ENCODE measurements around the gene C9orf50. TPM values are rescaled to one million over a fixed set of nuclear protein-coding genes. Genes with fewer than 3 reads are reported as not detected.

The C9orf50 gene
- total RNA-seq, 1 experiment from 2014 or later, result not detected

DNA sequence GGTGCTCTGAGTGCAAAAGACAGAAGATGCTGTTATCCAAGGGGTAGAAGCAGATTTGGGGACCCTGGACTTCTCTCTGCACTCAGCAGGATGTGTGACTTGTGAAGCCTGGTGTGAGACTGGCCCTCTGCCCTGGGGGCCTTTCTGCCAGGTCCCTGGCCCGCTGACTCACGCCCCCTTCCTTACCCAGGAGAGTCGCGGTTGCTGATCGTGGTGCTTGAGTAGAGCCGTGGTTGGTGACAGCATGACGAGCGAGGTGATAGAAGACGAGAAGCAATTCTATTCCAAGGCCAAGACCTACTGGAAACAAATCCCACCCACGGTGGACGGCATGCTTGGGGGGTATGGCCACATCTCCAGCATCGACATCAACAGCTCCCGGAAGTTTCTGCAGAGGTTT is 11.6 kb upstream of the C9orf50 start:
- Histone ChIP-seq H4K20me1 (ENCODE audit: insufficient read depth) (peaks cover 85% of the 10 kb centered on the region), H3K4me2 (no peak overlapping the region), H2AFZ (no peak overlapping the region), H3F3A (ENCODE audit: insufficient read depth, low read depth) (peaks cover 40% of the 10 kb centered on the region), H3K27ac (no peak overlapping the region), H3K79me2 (ENCODE audit: low read depth) (peaks cover 59% of the 10 kb centered on the region), H3K9me2 (ENCODE audit: insufficient read depth) (no peaks in the 10 kb centered on the region), H3K4me1 (replicated peaks; ENCODE audit: insufficient read depth) (peaks cover 15% of the 10 kb centered on the region), H3K27me3 (ENCODE audit: insufficient read depth, low read depth) (no peaks in the 10 kb centered on the region), H3K36me3 (ENCODE audit: low read depth) (no peaks in the 10 kb centered on the region; the same call in 1 of the 2 replicates), H3K9me3 (ENCODE audit: insufficient read depth, low read depth) (no peaks in the 10 kb centered on the region), H3K4me3 (no peak overlapping the region)
- ChIA-PET POLR2A (ENCODE audit: unreplicated experiment) (no interaction called here), CTCF (no interaction called here)
- no peak for DNase-seq
- intact Hi-C loops (cut with micrococcal nuclease; ENCODE audit: unreplicated experiment), result no loop called here
- TF ChIP-seq EZH2 (IDR thresholded peaks at IDR 0.05; ENCODE audit: low read depth), result no peak
- TF ChIP-seq, protein P1, sequence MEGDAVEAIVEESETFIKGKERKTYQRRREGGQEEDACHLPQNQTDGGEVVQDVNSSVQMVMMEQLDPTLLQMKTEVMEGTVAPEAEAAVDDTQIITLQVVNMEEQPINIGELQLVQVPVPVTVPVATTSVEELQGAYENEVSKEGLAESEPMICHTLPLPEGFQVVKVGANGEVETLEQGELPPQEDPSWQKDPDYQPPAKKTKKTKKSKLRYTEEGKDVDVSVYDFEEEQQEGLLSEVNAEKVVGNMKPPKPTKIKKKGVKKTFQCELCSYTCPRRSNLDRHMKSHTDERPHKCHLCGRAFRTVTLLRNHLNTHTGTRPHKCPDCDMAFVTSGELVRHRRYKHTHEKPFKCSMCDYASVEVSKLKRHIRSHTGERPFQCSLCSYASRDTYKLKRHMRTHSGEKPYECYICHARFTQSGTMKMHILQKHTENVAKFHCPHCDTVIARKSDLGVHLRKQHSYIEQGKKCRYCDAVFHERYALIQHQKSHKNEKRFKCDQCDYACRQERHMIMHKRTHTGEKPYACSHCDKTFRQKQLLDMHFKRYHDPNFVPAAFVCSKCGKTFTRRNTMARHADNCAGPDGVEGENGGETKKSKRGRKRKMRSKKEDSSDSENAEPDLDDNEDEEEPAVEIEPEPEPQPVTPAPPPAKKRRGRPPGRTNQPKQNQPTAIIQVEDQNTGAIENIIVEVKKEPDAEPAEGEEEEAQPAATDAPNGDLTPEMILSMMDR (conservative IDR thresholded peaks at IDR 0.05), result no peak
- no TSS peak for BruUV-seq (replicated peaks)

DNA sequence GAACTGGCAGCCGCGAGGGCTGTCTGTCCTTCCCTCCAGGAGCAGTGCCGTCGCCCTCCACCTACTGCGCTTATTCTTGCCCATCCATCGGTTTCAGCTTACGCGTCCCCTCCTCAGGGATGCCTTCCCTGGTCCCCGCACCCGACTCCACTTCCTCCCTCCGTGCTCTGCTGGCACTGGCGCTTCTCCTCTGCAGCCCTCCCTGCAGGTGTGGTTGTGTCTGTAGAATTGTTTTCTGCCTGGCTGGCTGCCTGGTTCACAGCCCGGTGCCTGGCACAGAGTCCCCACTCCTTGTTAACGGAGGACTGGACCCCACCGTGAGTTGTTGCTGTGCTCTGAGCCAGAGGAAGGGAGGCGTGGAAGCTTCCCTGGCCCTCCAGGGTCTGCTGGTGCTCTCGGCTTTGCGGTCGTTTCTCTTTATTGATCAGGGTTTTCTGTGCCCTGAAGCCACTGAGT is 10.8 kb upstream of the C9orf50 start:
- Histone ChIP-seq H2AFZ (no peak overlapping the region), H3K9me2 (ENCODE audit: insufficient read depth) (no peaks in the 10 kb centered on the region), H3K4me3 (no peak overlapping the region), H3K9me3 (ENCODE audit: insufficient read depth, low read depth) (no peaks in the 10 kb centered on the region), H4K20me1 (ENCODE audit: insufficient read depth) (peaks cover 85% of the 10 kb centered on the region), H3K4me2 (no peak overlapping the region), H3K79me2 (ENCODE audit: low read depth) (peaks cover 67% of the 10 kb centered on the region), H3K27me3 (ENCODE audit: insufficient read depth, low read depth) (no peaks in the 10 kb centered on the region), H3K27ac (no peak overlapping the region), H3K4me1 (replicated peaks; ENCODE audit: insufficient read depth) (peaks cover 20% of the 10 kb centered on the region), H3F3A (ENCODE audit: insufficient read depth, low read depth) (peaks cover 33% of the 10 kb centered on the region), H3K36me3 (ENCODE audit: low read depth) (no peaks in the 10 kb centered on the region; the same call in 1 of the 2 replicates)
- no peak for DNase-seq
- CTCF ChIA-PET, result no interaction called here
- POLR2A ChIA-PET (ENCODE audit: unreplicated experiment), result no interaction called here
- TF ChIP-seq, protein P1 (conservative IDR thresholded peaks at IDR 0.05), result no peak
- no peak for TF ChIP-seq EZH2 (IDR thresholded peaks at IDR 0.05; ENCODE audit: low read depth)
- intact Hi-C loops (cut with micrococcal nuclease; ENCODE audit: unreplicated experiment), result no loop called here
- BruUV-seq (replicated peaks), result no TSS peak

DNA sequence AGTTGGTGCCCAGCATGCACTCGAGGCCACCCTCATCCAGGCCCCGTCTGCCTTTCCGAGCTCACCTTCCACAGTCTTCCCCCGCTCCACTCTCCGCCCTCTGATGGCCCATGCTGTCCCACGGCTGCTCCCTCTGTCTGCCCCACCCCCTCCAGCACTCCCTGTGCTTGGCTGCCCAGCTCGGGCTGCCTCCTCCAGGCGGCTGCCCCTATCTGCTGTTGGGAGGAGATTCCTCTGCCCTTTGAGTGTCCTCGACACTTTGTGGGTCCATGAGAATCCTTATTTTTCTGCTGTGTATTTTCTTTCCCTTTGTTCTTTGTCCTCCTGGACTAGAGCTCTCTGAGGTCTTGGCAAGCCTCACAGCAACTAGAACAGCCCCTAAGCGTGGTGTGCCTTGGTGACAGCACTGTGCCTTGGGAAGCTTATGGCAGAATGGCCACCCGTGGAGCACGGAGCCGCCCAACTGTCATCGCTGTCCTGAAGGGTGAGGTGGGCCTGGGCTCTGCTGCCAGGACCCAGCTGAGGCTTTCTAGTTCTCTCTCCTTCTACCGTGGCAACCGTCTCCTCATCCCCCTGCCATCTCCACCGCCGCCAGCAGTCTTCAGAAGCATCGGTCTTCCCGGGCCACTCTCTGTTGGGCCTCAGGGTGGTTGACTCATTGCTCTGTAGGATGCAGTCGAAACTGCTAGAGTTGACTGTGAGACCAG is 10.2 kb upstream of the C9orf50 start:
- peaks cover 28% of the 10 kb centered on the region for H3F3A ChIP-seq (ENCODE audit: insufficient read depth, low read depth)
- intact Hi-C loops (cut with micrococcal nuclease; ENCODE audit: unreplicated experiment), result no loop called here
- H3K36me3 ChIP-seq (ENCODE audit: low read depth), result no peaks in the 10 kb centered on the region; the same call in 1 of the 2 replicates
- no peaks in the 10 kb centered on the region for H3K27me3 ChIP-seq (ENCODE audit: insufficient read depth, low read depth)
- TF ChIP-seq EZH2 (IDR thresholded peaks at IDR 0.05; ENCODE audit: low read depth), result no peak
- TF ChIP-seq, protein P1 (conservative IDR thresholded peaks at IDR 0.05), result no peak
- no peak overlapping the region for H3K4me2 ChIP-seq
- peaks cover 20% of the 10 kb centered on the region for H3K4me1 ChIP-seq (replicated peaks; ENCODE audit: insufficient read depth)
- H3K9me3 ChIP-seq (ENCODE audit: insufficient read depth, low read depth), result no peaks in the 10 kb centered on the region
- H2AFZ ChIP-seq, result no peak overlapping the region
- no TSS peak for BruUV-seq (replicated peaks)
- no peak overlapping the region for H3K27ac ChIP-seq
- no peaks in the 10 kb centered on the region for H3K9me2 ChIP-seq (ENCODE audit: insufficient read depth)
- H3K4me3 ChIP-seq, result no peak overlapping the region
- POLR2A ChIA-PET (ENCODE audit: unreplicated experiment), result no interaction called here
- H3K79me2 ChIP-seq (ENCODE audit: low read depth), result peaks cover 72% of the 10 kb centered on the region
- CTCF ChIA-PET, result interaction anchor here (0.6 kb wide), 1 partner anchor 627 kb away, joined by 13 read pairs; no protein-coding TSS in a partner anchor
- H4K20me1 ChIP-seq (ENCODE audit: insufficient read depth), result peaks cover 86% of the 10 kb centered on the region
- no peak for DNase-seq
